GM23248 (cell line): ENCODE results near the gene SLC24A4.

Source experiments
- EZH2 ChIP-seq: fragments of 200-600 bp; sonication (generic); IDR thresholded peaks from 2 replicates; pipeline ENCODE4 v1.6.1; 2018; ENCODE audit warnings: antibody characterized with exemption, mild to moderate bottlenecking; ENCODE audit not compliant: insufficient read depth, poor library complexity, severe bottlenecking
- EZH2phosphoT487 ChIP-seq: fragments of 200-600 bp; sonication (generic); IDR thresholded peaks from 2 replicates; pipeline ENCODE4 v1.6.1; 2018; ENCODE audit warnings: antibody characterized with exemption, moderate library complexity, mild to moderate bottlenecking, low read depth; ENCODE audit not compliant: insufficient read depth

- no peak for TF ChIP-seq EZH2
- no peak for TF ChIP-seq EZH2phosphoT487
Measured at GRCh38 chr14:92392711-92393110, 69.7 kb downstream of the SLC24A4 start.
